ENCODE results near the gene SPATA2.

SPATA2 gene

GRCh38 chr20:49886571-49887213, 28.6 kb downstream of the SPATA2 start:
- H3K27ac ChIP-seq: no peak overlapping the region
- TF ChIP-seq CTCF (IDR thresholded peaks at IDR 0.05): no peak
- TF ChIP-seq ZFX (IDR thresholded peaks at IDR 0.05; ENCODE audit: borderline replicate concordance): no peak

- no peak for TF ChIP-seq ZFX (IDR thresholded peaks at IDR 0.05; ENCODE audit: borderline replicate concordance)
- TF ChIP-seq CTCF (IDR thresholded peaks at IDR 0.05): no peak
- H3K27ac ChIP-seq: no peak overlapping the region
Measured at GRCh38 chr20:49885558-49886332, 29.6 kb downstream of the SPATA2 start.

- TF ChIP-seq CTCF (IDR thresholded peaks at IDR 0.05) (no peak), ZFX (IDR thresholded peaks at IDR 0.05; ENCODE audit: borderline replicate concordance) (no peak)
- H3K27ac ChIP-seq: no peak overlapping the region
Measured at GRCh38 chr20:49883246-49883802, 32.0 kb downstream of the SPATA2 start.

- no peak for TF ChIP-seq ZFX (IDR thresholded peaks at IDR 0.05; ENCODE audit: borderline replicate concordance)
- no peak for TF ChIP-seq CTCF (IDR thresholded peaks at IDR 0.05)
- no peak overlapping the region for H3K27ac ChIP-seq
Measured at GRCh38 chr20:49882171-49882970, 33.0 kb downstream of the SPATA2 start.

- H3K27ac ChIP-seq: no peak overlapping the region
- no peak for TF ChIP-seq ZFX (IDR thresholded peaks at IDR 0.05; ENCODE audit: borderline replicate concordance)
- TF ChIP-seq CTCF (IDR thresholded peaks at IDR 0.05): no peak
Measured at GRCh38 chr20:49880724-49881445, 34.4 kb downstream of the SPATA2 start.

GRCh38 chr20:49880177-49880576, 35.2 kb downstream of the SPATA2 start:
- TF ChIP-seq CTCF (IDR thresholded peaks at IDR 0.05): no peak
- TF ChIP-seq ZFX (IDR thresholded peaks at IDR 0.05; ENCODE audit: borderline replicate concordance): no peak
- no peak overlapping the region for H3K27ac ChIP-seq
